HFFc6 (cell line): ENCODE data around the gene OR10W1. TPM values are rescaled to one million over a fixed set of nuclear protein-coding genes. Genes with fewer than 3 reads are reported as not detected.

Experiments
- DNase-seq: peaks from one replicate; pipeline ENCODE4 v3.0.0-alpha.2; 2018
- H3K27ac Mint-ChIP-seq: 2 replicates; pipeline ENCODE4 v1.8.0; 2020; ENCODE audit warnings: mild to moderate bottlenecking, mixed read lengths
- H3K27me3 Mint-ChIP-seq: 2 replicates; pipeline ENCODE4 v1.8.0; 2021; ENCODE audit warnings: mild to moderate bottlenecking, moderate library complexity, mixed read lengths; ENCODE audit not compliant: insufficient read depth
- H3K36me3 Mint-ChIP-seq: 2 replicates; pipeline ENCODE4 v1.8.0; 2021; ENCODE audit warnings: low read depth, mixed read lengths
- H3K4me1 Mint-ChIP-seq: 2 replicates; pipeline ENCODE4 v1.8.0; 2020; ENCODE audit warnings: low read depth, mixed read lengths
- H3K4me3 Mint-ChIP-seq: 2 replicates; pipeline ENCODE4 v1.8.0; 2020; ENCODE audit warnings: mild to moderate bottlenecking, moderate library complexity, mixed read lengths
- H3K9me3 Mint-ChIP-seq: 2 replicates; pipeline ENCODE4 v1.8.0; 2020; ENCODE audit warnings: mild to moderate bottlenecking, mixed read lengths
- total RNA-seq, 6 experiments: library from RNA; stranded (reverse); fragmentation: NEBNext Ultra II Directional; extraction: Animal tissue kit (Norgen Biotek cat#: 25700); gene quantifications; 2 replicates in 1 of 6; 3 replicates in 5 of 6; pipeline ENCODE4 v1.2.3, GENCODE V29; 2021
- TF ChIP-seq, protein P1 (sequence below): fragments of 200-600 bp; sonication (generic); IDR thresholded peaks from 2 replicates; pipeline ENCODE4 v1.5.0; 2021; ENCODE audit warnings: antibody characterized with exemption, mild to moderate bottlenecking

The OR10W1 gene
- total RNA-seq, 6 experiments from 2014 or later = not detected

DNA sequence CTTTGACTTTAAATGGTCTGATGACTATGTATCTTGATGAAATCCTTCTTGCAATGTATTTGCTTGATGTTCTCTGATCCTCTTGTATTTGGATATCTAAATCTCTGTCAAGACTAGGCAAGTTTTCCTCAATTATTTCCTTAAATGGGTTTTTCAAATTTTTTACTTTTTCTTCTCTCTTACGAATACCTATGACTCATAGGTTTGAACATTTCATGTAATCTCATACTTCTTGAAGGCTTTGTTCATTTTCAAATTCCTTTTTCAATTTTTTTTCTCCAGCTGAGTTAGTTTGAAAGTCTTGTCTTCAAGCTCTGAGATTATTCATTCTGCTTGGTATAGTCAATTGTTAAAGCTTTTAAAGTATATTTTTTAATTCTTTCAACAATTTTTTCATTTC is 13.1 kb downstream of the OR10W1 start:
- DNase-seq = peak; percentile 0
- H3K27ac Mint-ChIP-seq = peak overlapping the region; percentile 1; the same call in 1 of the 2 replicates

DNA sequence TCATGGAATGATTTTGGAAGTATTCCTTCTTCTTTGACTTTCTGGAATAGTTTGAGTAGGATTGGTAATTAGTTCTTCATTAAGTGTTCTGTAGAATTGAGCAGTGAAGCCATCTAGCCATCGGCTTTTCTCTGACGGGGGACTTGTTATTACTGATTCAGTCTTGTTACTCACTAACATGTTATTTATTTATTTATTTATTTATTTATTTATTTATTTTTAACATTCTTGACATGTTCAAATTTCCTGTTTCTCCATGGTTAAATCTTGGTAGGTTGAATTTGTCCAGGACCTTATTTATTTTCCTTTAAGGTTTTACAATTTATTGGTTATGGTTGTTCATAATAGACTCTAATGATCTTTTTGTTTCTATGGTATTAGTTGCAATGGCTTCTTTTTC is 24.1 kb downstream of the OR10W1 start:
- DNase-seq = no peak
- Mint-ChIP-seq H3K27ac (no peak overlapping the region), H3K4me3 (no peak overlapping the region), H3K27me3 (no peaks in the 10 kb centered on the region), H3K36me3 (0 out of 2 replicates have a peak, but pooled peaks cover 4% of the 10 kb centered on the region), H3K4me1 (no peaks in the 10 kb centered on the region), H3K9me3 (peaks cover 14% of the 10 kb centered on the region; the same call in 1 of the 2 replicates)
- TF ChIP-seq, protein P1, sequence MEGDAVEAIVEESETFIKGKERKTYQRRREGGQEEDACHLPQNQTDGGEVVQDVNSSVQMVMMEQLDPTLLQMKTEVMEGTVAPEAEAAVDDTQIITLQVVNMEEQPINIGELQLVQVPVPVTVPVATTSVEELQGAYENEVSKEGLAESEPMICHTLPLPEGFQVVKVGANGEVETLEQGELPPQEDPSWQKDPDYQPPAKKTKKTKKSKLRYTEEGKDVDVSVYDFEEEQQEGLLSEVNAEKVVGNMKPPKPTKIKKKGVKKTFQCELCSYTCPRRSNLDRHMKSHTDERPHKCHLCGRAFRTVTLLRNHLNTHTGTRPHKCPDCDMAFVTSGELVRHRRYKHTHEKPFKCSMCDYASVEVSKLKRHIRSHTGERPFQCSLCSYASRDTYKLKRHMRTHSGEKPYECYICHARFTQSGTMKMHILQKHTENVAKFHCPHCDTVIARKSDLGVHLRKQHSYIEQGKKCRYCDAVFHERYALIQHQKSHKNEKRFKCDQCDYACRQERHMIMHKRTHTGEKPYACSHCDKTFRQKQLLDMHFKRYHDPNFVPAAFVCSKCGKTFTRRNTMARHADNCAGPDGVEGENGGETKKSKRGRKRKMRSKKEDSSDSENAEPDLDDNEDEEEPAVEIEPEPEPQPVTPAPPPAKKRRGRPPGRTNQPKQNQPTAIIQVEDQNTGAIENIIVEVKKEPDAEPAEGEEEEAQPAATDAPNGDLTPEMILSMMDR = no peak

More for the DNA sequence above, 13.1 kb downstream of the OR10W1 start:
- H3K36me3 Mint-ChIP-seq = peaks cover 15% of the 10 kb centered on the region
- H3K4me1 Mint-ChIP-seq = peaks cover 32% of the 10 kb centered on the region
- no peaks in the 10 kb centered on the region for H3K27me3 Mint-ChIP-seq
- TF ChIP-seq, protein P1 = no peak
- H3K9me3 Mint-ChIP-seq = peaks cover 19% of the 10 kb centered on the region
- H3K4me3 Mint-ChIP-seq = no peak overlapping the region

DNA sequence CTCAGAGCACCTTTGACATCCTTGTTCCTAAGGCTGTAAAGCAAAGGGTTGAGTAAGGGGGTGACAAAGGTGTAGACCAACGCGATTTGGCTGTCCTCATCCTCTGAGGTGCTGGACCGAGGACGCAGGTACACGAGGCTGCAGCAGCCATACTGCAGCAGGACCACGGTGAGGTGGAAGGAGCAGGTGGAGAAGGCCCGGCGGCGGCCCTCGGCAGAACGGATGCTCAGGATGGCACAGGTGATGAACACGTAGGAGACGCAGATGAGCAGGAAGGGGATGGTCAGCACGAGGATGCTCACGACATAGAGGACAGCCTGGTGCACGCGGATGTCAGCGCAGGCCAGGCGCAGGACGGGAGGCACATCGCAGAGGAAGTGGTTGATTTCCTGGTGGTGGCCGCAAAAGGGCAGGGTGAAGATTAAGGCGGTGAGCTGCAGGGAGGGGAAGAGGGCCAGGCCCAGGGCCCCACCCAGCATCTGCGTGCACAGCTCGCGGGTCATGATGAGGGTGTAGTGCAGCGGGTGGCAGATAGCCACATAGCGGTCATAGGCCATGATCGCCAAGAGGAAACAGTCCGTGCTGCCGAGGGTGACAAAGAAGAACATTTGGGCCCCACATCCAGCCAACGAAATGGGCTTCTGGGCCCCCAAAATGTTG is 40.0 kb downstream of the OR10W1 start:
- TF ChIP-seq, protein P1 = no peak
- DNase-seq = no peak
- Mint-ChIP-seq H3K4me3 (no peak overlapping the region), H3K27ac (no peak overlapping the region), H3K9me3 (peaks cover 4% of the 10 kb centered on the region; the same call in 1 of the 2 replicates), H3K36me3 (peaks cover 6% of the 10 kb centered on the region; the same call in 1 of the 2 replicates), H3K4me1 (peaks cover under 1% of the 10 kb centered on the region; the same call in 1 of the 2 replicates), H3K27me3 (no peaks in the 10 kb centered on the region)

DNA sequence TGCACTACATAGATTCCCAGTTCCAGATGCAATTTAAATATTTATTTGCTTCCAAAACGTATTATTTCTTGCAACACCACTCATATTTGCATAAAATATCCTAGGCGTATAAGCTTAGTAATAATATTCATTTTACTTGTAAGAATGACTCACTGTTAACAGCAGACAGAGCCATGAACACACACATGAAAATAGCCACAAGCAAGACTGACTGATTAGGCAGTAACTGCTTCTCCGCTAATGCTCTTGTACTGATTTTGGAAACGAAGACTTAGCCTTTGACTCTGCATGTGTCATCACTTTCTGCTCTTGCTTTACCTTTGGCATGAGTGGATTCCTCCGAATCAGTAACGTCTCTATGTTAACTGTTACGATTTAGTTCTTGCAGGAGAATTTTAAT is 45.3 kb downstream of the OR10W1 start:
- DNase-seq = peak; percentile 73
- TF ChIP-seq, protein P1 = no peak
- H3K27me3 Mint-ChIP-seq = no peaks in the 10 kb centered on the region; the same call in 1 of the 2 replicates
- H3K4me1 Mint-ChIP-seq = peaks cover 21% of the 10 kb centered on the region; the same call in 1 of the 2 replicates
- H3K9me3 Mint-ChIP-seq = no peaks in the 10 kb centered on the region
- H3K27ac Mint-ChIP-seq = no peak overlapping the region
- 0 out of 2 replicates have a peak overlapping the region, but pooled peaks have one; percentile 14 for H3K4me3 Mint-ChIP-seq
- H3K36me3 Mint-ChIP-seq = no peaks in the 10 kb centered on the region

Other genes with a start within 250 kb of the OR10W1 start
- not detected for gene OR9Q1, start 244.4 kb downstream of the OR10W1 start, total RNA-seq
- gene OR6Q1, start 237.3 kb downstream of the OR10W1 start, total RNA-seq = not detected
- gene OR9I1, start 142.7 kb downstream of the OR10W1 start, total RNA-seq = not detected
- gene OR9Q2, start 79.2 kb downstream of the OR10W1 start, total RNA-seq = not detected
- gene OR1S2, start 64.1 kb downstream of the OR10W1 start, total RNA-seq = not detected
- gene OR1S1, start 55.5 kb downstream of the OR10W1 start, total RNA-seq = not detected
- not detected for gene OR10Q1, start 39.3 kb downstream of the OR10W1 start, total RNA-seq
- not detected for gene OR5B17, start 90.8 kb upstream of the OR10W1 start, total RNA-seq
- not detected for gene OR5B3, start 138.6 kb upstream of the OR10W1 start, total RNA-seq
- gene OR5B2, start 159.9 kb upstream of the OR10W1 start, total RNA-seq = not detected
- gene OR5B12, start 174.0 kb upstream of the OR10W1 start, total RNA-seq = not detected
- gene OR5B21, start 239.8 kb upstream of the OR10W1 start, total RNA-seq = under 1 TPM in 1 of 6 experiments, not detected in 5; 0.31 TPM